ENCODE measurements around the gene ZNRF2. TPM values are rescaled to one million over a fixed set of nuclear protein-coding genes. Genes with fewer than 3 reads are reported as not detected.

Gene ZNRF2
- 6.5 and 6.6 TPM in 2 replicates for total RNA-seq

DNA sequence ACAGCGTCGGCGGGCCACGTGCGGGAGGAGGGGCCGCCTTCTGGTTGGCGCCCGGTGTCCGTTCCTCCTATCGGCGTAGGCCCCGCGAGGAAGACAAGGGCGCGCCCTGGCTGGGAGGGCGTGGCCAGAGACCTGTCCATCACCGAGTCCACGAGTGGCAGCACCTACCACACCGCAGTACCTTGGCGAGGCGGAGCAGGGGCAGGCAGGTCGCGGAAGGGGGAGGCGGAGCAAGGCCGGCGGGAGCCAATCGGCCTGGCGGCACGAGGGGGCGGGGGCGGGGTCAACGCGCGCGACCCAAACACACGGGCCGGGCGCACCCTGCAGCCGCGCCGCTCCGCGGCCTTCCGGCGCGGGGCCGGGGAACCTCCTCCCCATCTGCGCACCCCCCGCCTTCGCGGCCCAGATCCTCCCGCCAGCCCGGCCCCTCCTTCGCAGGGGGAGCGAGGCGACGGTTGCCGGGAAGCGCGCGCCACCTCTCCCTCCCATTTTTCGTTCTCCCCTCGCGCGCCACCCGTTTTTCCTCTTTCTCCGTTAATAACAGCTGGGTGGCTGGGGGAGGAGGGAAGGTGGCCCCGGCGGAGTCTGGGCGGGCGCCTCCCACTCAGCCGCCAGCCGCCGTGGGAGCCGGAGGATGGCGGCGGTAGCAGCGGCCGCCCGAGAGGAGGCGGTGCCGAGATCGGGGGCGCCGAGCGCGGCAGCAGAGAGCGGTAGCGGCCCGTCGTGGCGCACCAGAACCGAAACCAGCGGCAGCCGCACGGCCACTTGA is at the start of gene ZNRF2:
ZNRF2 (plus strand) TSS at position 300 of the 769 bp plus-strand sequence. CDS start 761 bp downstream, outside the sequence.

Other genes with a start within 250 kb of the ZNRF2 start
- gene MTURN, start 149.6 kb upstream of the ZNRF2 start, total RNA-seq = 5.0 and 6.3 TPM in 2 replicates
- gene NOD1, start 194.2 kb downstream of the ZNRF2 start, total RNA-seq = 21.0 and 39.3 TPM in 2 replicates
- gene GGCT, start 220.2 kb downstream of the ZNRF2 start, total RNA-seq = 28.5 and 30.6 TPM in 2 replicates